H1 (cell line): ENCODE results near the gene TTLL7. TPM values are rescaled to one million over a fixed set of nuclear protein-coding genes. Genes with fewer than 3 reads are reported as not detected.

Experiments used
- CTCF ChIA-PET: fragments of 300-600 bp; sonication (Branson Sonifier 250); formaldehyde crosslinking; loops from one replicate; lab custom pipeline; 2021; ENCODE audit not compliant: partially characterized antibody; lab: Charles Lee
- POLR2A ChIA-PET: fragments of 300-600 bp; sonication (Branson Sonifier 250); formaldehyde crosslinking; loops from one replicate; lab custom pipeline; 2021; ENCODE audit warnings: inconsistent platforms; ENCODE audit not compliant: partially characterized antibody; lab: Charles Lee
- DNase-seq, 2 experiments: peaks; one replicate each; pipeline versions ENCODE4 v3.0.0 to v3.0.0-alpha.2; 2010 to 2022; ENCODE audit warnings: low spot score in 2 of 2, low read depth in 1 of 2, mixed read lengths in 1 of 2
- FAIRE-seq: peaks from 2 replicates; lab custom pipeline; 2011; peaks lifted over from hg19 to GRCh38; lab: Jason Lieb, UNC
- H2AFZ ChIP-seq: 2 replicates; pipeline ENCODE4 v1.8.1; 2012; ENCODE audit warnings: low read length, inconsistent platforms
- H2AK5ac ChIP-seq: 2 replicates; pipeline ENCODE4 v1.6.1; 2013; ENCODE audit warnings: low read depth, low read length
- H2BK120ac ChIP-seq: replicated peaks from 2 replicates; pipeline ENCODE3; 2013; ENCODE audit warnings: low read depth, low read length, inconsistent platforms
- H2BK12ac ChIP-seq: 2 replicates; pipeline ENCODE4 v1.6.1; 2013; ENCODE audit warnings: low read depth, low read length
- H2BK15ac ChIP-seq: 2 replicates; pipeline ENCODE4 v1.6.1; 2013; ENCODE audit warnings: low read length
- H2BK20ac ChIP-seq: 2 replicates; pipeline ENCODE4 v1.6.1; 2013; ENCODE audit warnings: low read length
- H2BK5ac ChIP-seq: 2 replicates; pipeline ENCODE4 v1.6.1; 2013; ENCODE audit warnings: low read depth, low read length
- H3K14ac ChIP-seq: 2 replicates; pipeline ENCODE4 v1.6.1; 2013; ENCODE audit warnings: inconsistent platforms; ENCODE audit not compliant: insufficient read length
- H3K18ac ChIP-seq: 2 replicates; pipeline ENCODE4 v1.6.1; 2013; ENCODE audit warnings: low read length; ENCODE audit errors: extremely low read depth
- H3K23ac ChIP-seq: 2 replicates; pipeline ENCODE4 v1.6.1; 2013; ENCODE audit warnings: inconsistent platforms; ENCODE audit not compliant: insufficient read length
- H3K23me2 ChIP-seq: 2 replicates; pipeline ENCODE4 v1.6.1; 2013; ENCODE audit warnings: low read depth, low read length
- H3K27ac ChIP-seq: 2 replicates; pipeline ENCODE4 v1.6.1; 2011; ENCODE audit warnings: low read depth, low read length, inconsistent platforms
- H3K27me3 ChIP-seq, 4 experiments: replicated peaks in 1 of 4; 1 replicate in 1 of 4; 2 replicates in 3 of 4; pipeline versions ENCODE4 v1.6.1 to v1.8.1; 2011 to 2013; ENCODE audit warnings: low read length in 3 of 4, mild to moderate bottlenecking in 3 of 4, inconsistent platforms in 2 of 4, mixed read lengths in 2 of 4, moderate library complexity in 1 of 4; ENCODE audit not compliant: control insufficient read depth in 3 of 4, insufficient read depth in 3 of 4; ENCODE audit errors: extremely low read depth in 1 of 4
- H3K36me3 ChIP-seq, 4 experiments: 2 replicates each; pipeline versions ENCODE4 v1.6.1 to v1.8.1; 2011 to 2013; ENCODE audit warnings: mild to moderate bottlenecking in 4 of 4, low read length in 3 of 4, moderate library complexity in 2 of 4, control low read depth in 1 of 4, inconsistent platforms in 1 of 4; ENCODE audit not compliant: insufficient read depth in 4 of 4, control insufficient read depth in 2 of 4
- H3K4ac ChIP-seq: replicated peaks from 2 replicates; pipeline ENCODE3; 2013; ENCODE audit warnings: low read length, low read depth, mixed read lengths, inconsistent platforms; ENCODE audit not compliant: insufficient read length
- H3K4me1 ChIP-seq, 4 experiments: replicated peaks in 1 of 4; 1 replicate in 1 of 4; 2 replicates in 3 of 4; pipeline versions ENCODE4 v1.6.1 to v1.8.1; 2011 to 2013; ENCODE audit warnings: low read length in 3 of 4, inconsistent platforms in 2 of 4, mixed read lengths in 1 of 4; ENCODE audit not compliant: insufficient read depth in 4 of 4, control insufficient read depth in 3 of 4
- H3K4me2 ChIP-seq, 2 experiments: 2 replicates each; pipeline versions ENCODE4 v1.6.1 to v1.8.1; 2011 to 2013; ENCODE audit warnings: low read depth in 2 of 2, low read length in 2 of 2, control low read depth in 1 of 2, inconsistent platforms in 1 of 2, mild to moderate bottlenecking in 1 of 2; ENCODE audit not compliant: insufficient read depth in 1 of 2
- H3K4me3 ChIP-seq, 4 experiments: fragments of 200-600, 300-600 bp in 1 of 4; sonication (generic), shearing (Covaris generic), sonication (Bioruptor Twin) in 1 of 4; 2 replicates each; pipeline versions ENCODE4 v1.5.1 to v1.8.1; 2011 to 2016; ENCODE audit warnings: low read length in 4 of 4, low read depth in 3 of 4, control low read depth in 2 of 4, inconsistent platforms in 2 of 4, mild to moderate bottlenecking in 2 of 4, mixed read lengths in 1 of 4, moderate library complexity in 1 of 4; ENCODE audit not compliant: insufficient read depth in 2 of 4; ENCODE audit errors: extremely low read depth in 1 of 4
- H3K56ac ChIP-seq: replicated peaks from 2 replicates; pipeline ENCODE3; 2013; ENCODE audit warnings: low read depth, mild to moderate bottlenecking, mixed read lengths, low read length, inconsistent platforms; ENCODE audit not compliant: insufficient read length
- H3K79me1 ChIP-seq: 2 replicates; pipeline ENCODE4 v1.6.1; 2013; ENCODE audit warnings: low read depth, low read length, control low read depth
- H3K79me2 ChIP-seq, 2 experiments: 2 replicates each; pipeline versions ENCODE4 v1.6.1 to v1.8.1; 2012 to 2013; ENCODE audit warnings: low read length in 2 of 2, mild to moderate bottlenecking in 2 of 2, inconsistent platforms in 1 of 2; ENCODE audit not compliant: insufficient read depth in 2 of 2, control insufficient read depth in 1 of 2
- H3K9ac ChIP-seq, 4 experiments: replicated peaks in 1 of 4; 1 replicate in 1 of 4; 2 replicates in 3 of 4; pipeline versions ENCODE4 v1.6.1 to v1.8.1; 2011 to 2013; ENCODE audit warnings: low read depth in 3 of 4, low read length in 3 of 4, control low read depth in 2 of 4, mild to moderate bottlenecking in 2 of 4, moderate library complexity in 2 of 4, inconsistent platforms in 1 of 4; ENCODE audit errors: extremely low read depth in 1 of 4
- H3K9me3 ChIP-seq, 2 experiments: 2 replicates each; pipeline versions ENCODE4 v1.6.1 to v1.8.1; 2012 to 2013; ENCODE audit warnings: mild to moderate bottlenecking in 2 of 2, moderate library complexity in 2 of 2, control low read depth in 1 of 2, inconsistent platforms in 1 of 2, low read depth in 1 of 2, low read length in 1 of 2, mixed read lengths in 1 of 2; ENCODE audit not compliant: insufficient read depth in 2 of 2
- H4K20me1 ChIP-seq, 2 experiments: replicated peaks in 1 of 2; 2 replicates each; pipeline versions ENCODE3 to v1.8.1; 2011 to 2013; ENCODE audit warnings: inconsistent platforms in 2 of 2, low read length in 2 of 2, mild to moderate bottlenecking in 1 of 2; ENCODE audit not compliant: insufficient read depth in 2 of 2, control insufficient read depth in 1 of 2
- H4K5ac ChIP-seq: 2 replicates; pipeline ENCODE4 v1.6.1; 2013; ENCODE audit warnings: low read length, low read depth, mixed read lengths, inconsistent platforms; ENCODE audit not compliant: insufficient read length
- H4K8ac ChIP-seq: 2 replicates; pipeline ENCODE4 v1.8.0; 2013; ENCODE audit warnings: mild to moderate bottlenecking, moderate library complexity, low read length, inconsistent platforms; ENCODE audit not compliant: insufficient read depth; ENCODE audit errors: extremely low read depth
- H4K91ac ChIP-seq: replicated peaks from 2 replicates; pipeline ENCODE3; 2013; ENCODE audit warnings: low read length, mixed read lengths, inconsistent platforms; ENCODE audit not compliant: insufficient read length
- CBX8 ChIP-seq: fragments of 300-800, 300-1000 bp; sonication (generic); IDR thresholded peaks from 2 replicates; pipeline ENCODE4 v1.7.1; 2016; ENCODE audit warnings: low read depth, low read length, borderline replicate concordance
- RAD21 ChIP-seq, 2 experiments: IDR thresholded peaks in 1 of 2; conservative IDR thresholded peaks in 1 of 2; 2 replicates each; pipeline ENCODE4 v1.6.1; 2011; ENCODE audit warnings: low read depth in 2 of 2, low read length in 2 of 2, improper control_type of control experiment in 1 of 2, inconsistent platforms in 1 of 2, mild to moderate bottlenecking in 1 of 2, moderate library complexity in 1 of 2
- WGBS, 2 experiments: shearing (Covaris generic) in 1 of 2; methylation state at CpG; one replicate each; pipeline versions ENCODE4 v1.1.6 to v1.1.7; 2013 to 2015; ENCODE audit warnings: low lambda C conversion rate in 2 of 2, mixed read lengths in 2 of 2, inconsistent platforms in 1 of 2, low coverage in 1 of 2, missing lambda C conversion rate in 1 of 2; ENCODE audit not compliant: insufficient replicate concordance in 2 of 2, insufficient coverage in 1 of 2, insufficient read length in 1 of 2; ENCODE audit errors: extremely low coverage in 1 of 2, missing lambda C conversion rate in 1 of 2; 5-methylcytosine and 5-hydroxymethylcytosine counted together
- polyA plus RNA-seq, 7 experiments: library from polyadenylated mRNA; depleted of rRNA in 3 of 7; stranded (reverse) in 5 of 7; unstranded in 2 of 7; fragments of >200 nt in 5 of 7; fragments of 200-250 nt in 2 of 7; gene quantifications; 1 replicate in 5 of 7; 2 replicates in 1 of 7; 4 replicates in 1 of 7; pipeline versions ENCODE4 v1.2.1 to v1.2.3, GENCODE V29; 2011 to 2013; ENCODE audit warnings: missing spikeins in 2 of 7, mixed read lengths in 2 of 7
- total RNA-seq: library from RNA; stranded (reverse); fragmentation: NEBNext Ultra II Directional; extraction: Animal tissue kit (Norgen Biotek cat#: 25700); gene quantifications from 2 replicates; pipeline ENCODE4 v1.2.1, GENCODE V29; 2021
- TF ChIP-seq, protein P1 (sequence below), 3 experiments: IDR thresholded peaks; 1 replicate in 2 of 3; 2 replicates in 1 of 3; pipeline versions ENCODE4 v1.5.1 to v1.6.1; 2011; ENCODE audit warnings: low read length in 3 of 3, mild to moderate bottlenecking in 3 of 3, inconsistent platforms in 2 of 3, low read depth in 1 of 3, moderate library complexity in 1 of 3; ENCODE audit not compliant: insufficient read depth in 1 of 3; ENCODE audit errors: control extremely low read depth in 1 of 3

TTLL7 gene
- total and polyA plus RNA-seq, 2 of the 8 experiments (the other 6 are each of a cell fraction or from before 2014, with no cell fraction given): 1.9 to 7.9 TPM

- H4K20me1 ChIP-seq: no peaks in the 10 kb centered on the region
- TF ChIP-seq, protein P1, sequence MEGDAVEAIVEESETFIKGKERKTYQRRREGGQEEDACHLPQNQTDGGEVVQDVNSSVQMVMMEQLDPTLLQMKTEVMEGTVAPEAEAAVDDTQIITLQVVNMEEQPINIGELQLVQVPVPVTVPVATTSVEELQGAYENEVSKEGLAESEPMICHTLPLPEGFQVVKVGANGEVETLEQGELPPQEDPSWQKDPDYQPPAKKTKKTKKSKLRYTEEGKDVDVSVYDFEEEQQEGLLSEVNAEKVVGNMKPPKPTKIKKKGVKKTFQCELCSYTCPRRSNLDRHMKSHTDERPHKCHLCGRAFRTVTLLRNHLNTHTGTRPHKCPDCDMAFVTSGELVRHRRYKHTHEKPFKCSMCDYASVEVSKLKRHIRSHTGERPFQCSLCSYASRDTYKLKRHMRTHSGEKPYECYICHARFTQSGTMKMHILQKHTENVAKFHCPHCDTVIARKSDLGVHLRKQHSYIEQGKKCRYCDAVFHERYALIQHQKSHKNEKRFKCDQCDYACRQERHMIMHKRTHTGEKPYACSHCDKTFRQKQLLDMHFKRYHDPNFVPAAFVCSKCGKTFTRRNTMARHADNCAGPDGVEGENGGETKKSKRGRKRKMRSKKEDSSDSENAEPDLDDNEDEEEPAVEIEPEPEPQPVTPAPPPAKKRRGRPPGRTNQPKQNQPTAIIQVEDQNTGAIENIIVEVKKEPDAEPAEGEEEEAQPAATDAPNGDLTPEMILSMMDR (IDR thresholded peaks at IDR 0.05; ENCODE audit: control extremely low read depth in 1 of 3, insufficient read depth in 1 of 3, low read depth in 1 of 3, low read length in 3 of 3): peak in 2 of 3 experiments; percentile 57 to 60; a peak in 2 of 4 replicates
- TF ChIP-seq CBX8 (no peak), RAD21 (IDR thresholded peaks at IDR 0.05 in 1 of 2, conservative IDR thresholded peaks at IDR 0.05 in 1 of 2; ENCODE audit: low read depth in 2 of 2, low read length in 2 of 2) (peak; percentile 82 to 86)
Measured at GRCh38 chr1:83931658-83932253, 67.2 kb downstream of the TTLL7 start.

More at GRCh38 chr1:83931658-83932253, 67.2 kb downstream of the TTLL7 start:
- H2BK20ac ChIP-seq: no peak overlapping the region
- no peaks in the 10 kb centered on the region for H3K4me1 ChIP-seq
- H3K79me1 ChIP-seq: no peaks in the 10 kb centered on the region
- H3K4ac ChIP-seq: no peak overlapping the region
- ChIA-PET CTCF (interaction anchor here (0.7 to 3.4 kb wide), 30 partner anchors 10 to 1004 kb away, joined by 3 to 20 read pairs (median 3); partner anchors contain the start of gene PRKACB), POLR2A (no interaction called here)
- 10% methylated on average over 2 of the region's 2 CpGs; no CpG with 5 or more reads in 1 of the 2 experiments for WGBS, 2 experiments
- no peak overlapping the region for H3K27ac ChIP-seq
- H2BK12ac ChIP-seq: no peak overlapping the region
- no peak overlapping the region for H3K4me2 ChIP-seq
- no peaks in the 10 kb centered on the region for H3K79me2 ChIP-seq
- no peak overlapping the region for H3K56ac ChIP-seq
- no peaks in the 10 kb centered on the region for H3K23me2 ChIP-seq
- H2BK15ac ChIP-seq: no peak overlapping the region
- H3K23ac ChIP-seq: no peak overlapping the region
- H4K91ac ChIP-seq: no peak overlapping the region
- H2AFZ ChIP-seq: no peak overlapping the region
- no peak overlapping the region for H2BK120ac ChIP-seq
- H2AK5ac ChIP-seq: no peak overlapping the region
- FAIRE-seq (peak; percentile 60), DNase-seq (no peak)
- no peak overlapping the region for H4K5ac ChIP-seq
- H3K27me3 ChIP-seq: no peaks in the 10 kb centered on the region
- H2BK5ac ChIP-seq: no peak overlapping the region
- no peak overlapping the region for H3K4me3 ChIP-seq
- H3K14ac ChIP-seq: no peak overlapping the region
- H3K9me3 ChIP-seq: no peaks in the 10 kb centered on the region
- no peak overlapping the region for H3K9ac ChIP-seq
- H3K18ac ChIP-seq: no peak overlapping the region
- no peak overlapping the region for H4K8ac ChIP-seq
- H3K36me3 ChIP-seq: no peaks in the 10 kb centered on the region; a peak in 1 of 8 replicates
